ENCODE measurements around the gene TDRD3.

DNA sequence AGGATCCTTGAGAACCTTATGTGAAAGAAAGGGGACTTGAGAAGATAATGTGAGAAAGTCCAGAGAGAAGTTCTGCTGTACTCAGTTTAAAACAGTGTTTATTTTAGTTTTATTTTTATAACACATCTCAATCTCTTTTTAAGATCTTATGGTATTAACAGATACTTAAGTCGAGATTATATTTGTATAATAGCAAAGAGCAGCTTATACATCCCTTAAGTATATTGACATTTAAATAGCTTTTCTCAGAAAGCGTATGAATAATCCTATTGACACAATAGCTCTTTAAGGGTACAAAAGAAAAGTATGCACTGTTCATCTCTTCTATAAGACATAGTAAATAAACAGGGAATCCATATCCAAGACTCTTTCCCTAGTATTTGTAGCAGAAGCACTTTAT is 42.2 kb downstream of the TDRD3 start:
- TF ChIP-seq, protein P1, sequence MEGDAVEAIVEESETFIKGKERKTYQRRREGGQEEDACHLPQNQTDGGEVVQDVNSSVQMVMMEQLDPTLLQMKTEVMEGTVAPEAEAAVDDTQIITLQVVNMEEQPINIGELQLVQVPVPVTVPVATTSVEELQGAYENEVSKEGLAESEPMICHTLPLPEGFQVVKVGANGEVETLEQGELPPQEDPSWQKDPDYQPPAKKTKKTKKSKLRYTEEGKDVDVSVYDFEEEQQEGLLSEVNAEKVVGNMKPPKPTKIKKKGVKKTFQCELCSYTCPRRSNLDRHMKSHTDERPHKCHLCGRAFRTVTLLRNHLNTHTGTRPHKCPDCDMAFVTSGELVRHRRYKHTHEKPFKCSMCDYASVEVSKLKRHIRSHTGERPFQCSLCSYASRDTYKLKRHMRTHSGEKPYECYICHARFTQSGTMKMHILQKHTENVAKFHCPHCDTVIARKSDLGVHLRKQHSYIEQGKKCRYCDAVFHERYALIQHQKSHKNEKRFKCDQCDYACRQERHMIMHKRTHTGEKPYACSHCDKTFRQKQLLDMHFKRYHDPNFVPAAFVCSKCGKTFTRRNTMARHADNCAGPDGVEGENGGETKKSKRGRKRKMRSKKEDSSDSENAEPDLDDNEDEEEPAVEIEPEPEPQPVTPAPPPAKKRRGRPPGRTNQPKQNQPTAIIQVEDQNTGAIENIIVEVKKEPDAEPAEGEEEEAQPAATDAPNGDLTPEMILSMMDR (IDR thresholded peaks at IDR 0.05; ENCODE audit: low read depth, low read length): no peak
- no peak for TF ChIP-seq EZH2phosphoT487 (IDR thresholded peaks at IDR 0.05; ENCODE audit: low read depth)

All from OCI-LY3 (cell line).